Prostate gland (tissue), 2 donors: ENCODE measurements around the gene GLYATL1. TPM values are rescaled to one million over a fixed set of nuclear protein-coding genes. Genes with fewer than 3 reads are reported as not detected.

Experiments
- DNase-seq: peaks from one replicate; pipeline ENCODE4 v3.0.0-alpha.2; 2019; ENCODE audit warnings: low spot score
- H3K27ac ChIP-seq, 2 donors: fragments of 200-600 bp; sonication (generic); 2 replicates each; pipeline ENCODE4 v1.5.1; 2017 to 2019
- H3K27me3 ChIP-seq: fragments of 200-600 bp; sonication (generic); replicated peaks from 2 replicates; pipeline ENCODE4 v1.5.1; 2019; ENCODE audit not compliant: insufficient read depth
- H3K36me3 ChIP-seq, 2 donors: fragments of 200-600 bp; sonication (generic); 1 replicate in 1 of 2; 2 replicates in 1 of 2; pipeline versions ENCODE4 v1.5.1 to v1.8.1; 2017 to 2019
- H3K4me1 ChIP-seq: fragments of 200-600 bp; sonication (generic); replicated peaks from 2 replicates; pipeline ENCODE4 v1.5.1; 2019
- H3K4me3 ChIP-seq, 2 donors: fragments of 200-600 bp; sonication (generic); 2 replicates each; pipeline ENCODE4 v1.5.1; 2017 to 2019
- H3K9me3 ChIP-seq: fragments of 200-600 bp; sonication (generic); 2 replicates; pipeline ENCODE4 v1.5.1; 2017
- POLR2A ChIP-seq: fragments of 450-650 bp; IDR thresholded peaks from one replicate; pipeline ENCODE4 v1.6.1; 2016; ENCODE audit warnings: antibody characterized with exemption, mild to moderate bottlenecking
- POLR2AphosphoS5 ChIP-seq: sonication (generic); formaldehyde crosslinking; IDR thresholded peaks from one replicate; pipeline ENCODE4 v1.6.1; 2017; ENCODE audit warnings: antibody characterized with exemption
- WGBS: methylation state at CpG from one replicate; pipeline ENCODE4 v1.1.5; 2018; 5-methylcytosine and 5-hydroxymethylcytosine counted together
- intact Hi-C: fragments of 100-400 bp; cut with DNase I; formaldehyde crosslinking; loops from one replicate; pipeline ENCODE4 v1.14.2; 2022
- total RNA-seq, 2 donors: library from RNA; depleted of rRNA; stranded (reverse); fragments of >200 nt; gene quantifications; one replicate each; pipeline ENCODE4 v1.1.0, GENCODE V29; 2016
- TF ChIP-seq, protein P1 (sequence below), 4 experiments: fragments of 200-600 bp in 2 of 4; fragments of 450-650 bp in 2 of 4; sonication (generic) in 2 of 4; IDR thresholded peaks; 1 replicate in 3 of 4; 2 replicates in 1 of 4; pipeline ENCODE4 v1.5.1; 2016 to 2019; ENCODE audit warnings: antibody characterized with exemption in 4 of 4, mild to moderate bottlenecking in 2 of 4, moderate library complexity in 2 of 4

The GLYATL1 gene
- total RNA-seq, 2 donors from 2014 or later, result 4.0 to 33.7 TPM

DNA sequence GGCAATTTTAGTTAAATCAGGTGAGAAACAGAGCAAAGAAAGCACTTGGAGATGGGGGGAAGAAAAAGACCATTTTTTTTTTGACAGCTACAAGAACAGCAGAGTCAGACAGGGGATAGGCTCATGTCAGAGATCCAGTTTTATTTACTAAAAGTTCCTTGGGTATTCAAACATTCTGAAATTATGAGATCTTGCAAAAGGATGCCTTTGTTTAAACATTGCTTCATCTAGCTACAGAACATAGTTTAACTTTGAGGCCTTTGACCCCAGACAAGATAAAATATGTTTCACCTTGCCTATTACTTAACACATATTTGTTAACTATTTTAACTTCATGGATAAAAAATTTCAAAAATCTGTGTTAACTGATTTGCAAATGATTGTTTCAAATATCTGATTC lies 6.4 kb downstream of the GLYATL1 start:
- Histone ChIP-seq H3K4me3 (no peak overlapping the region), H3K4me1 (no peaks in the 10 kb centered on the region), H3K27ac (no peak overlapping the region), H3K9me3 (no peaks in the 10 kb centered on the region), H3K27me3 (no peaks in the 10 kb centered on the region), H3K36me3 (no peaks in the 10 kb centered on the region)
- TF ChIP-seq POLR2A, result no peak
- TF ChIP-seq POLR2AphosphoS5, result no peak
- TF ChIP-seq, protein P1, sequence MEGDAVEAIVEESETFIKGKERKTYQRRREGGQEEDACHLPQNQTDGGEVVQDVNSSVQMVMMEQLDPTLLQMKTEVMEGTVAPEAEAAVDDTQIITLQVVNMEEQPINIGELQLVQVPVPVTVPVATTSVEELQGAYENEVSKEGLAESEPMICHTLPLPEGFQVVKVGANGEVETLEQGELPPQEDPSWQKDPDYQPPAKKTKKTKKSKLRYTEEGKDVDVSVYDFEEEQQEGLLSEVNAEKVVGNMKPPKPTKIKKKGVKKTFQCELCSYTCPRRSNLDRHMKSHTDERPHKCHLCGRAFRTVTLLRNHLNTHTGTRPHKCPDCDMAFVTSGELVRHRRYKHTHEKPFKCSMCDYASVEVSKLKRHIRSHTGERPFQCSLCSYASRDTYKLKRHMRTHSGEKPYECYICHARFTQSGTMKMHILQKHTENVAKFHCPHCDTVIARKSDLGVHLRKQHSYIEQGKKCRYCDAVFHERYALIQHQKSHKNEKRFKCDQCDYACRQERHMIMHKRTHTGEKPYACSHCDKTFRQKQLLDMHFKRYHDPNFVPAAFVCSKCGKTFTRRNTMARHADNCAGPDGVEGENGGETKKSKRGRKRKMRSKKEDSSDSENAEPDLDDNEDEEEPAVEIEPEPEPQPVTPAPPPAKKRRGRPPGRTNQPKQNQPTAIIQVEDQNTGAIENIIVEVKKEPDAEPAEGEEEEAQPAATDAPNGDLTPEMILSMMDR (IDR thresholded peaks at IDR 0.05), result no peak
- no peak for DNase-seq
- intact Hi-C loops, result no loop called here

DNA sequence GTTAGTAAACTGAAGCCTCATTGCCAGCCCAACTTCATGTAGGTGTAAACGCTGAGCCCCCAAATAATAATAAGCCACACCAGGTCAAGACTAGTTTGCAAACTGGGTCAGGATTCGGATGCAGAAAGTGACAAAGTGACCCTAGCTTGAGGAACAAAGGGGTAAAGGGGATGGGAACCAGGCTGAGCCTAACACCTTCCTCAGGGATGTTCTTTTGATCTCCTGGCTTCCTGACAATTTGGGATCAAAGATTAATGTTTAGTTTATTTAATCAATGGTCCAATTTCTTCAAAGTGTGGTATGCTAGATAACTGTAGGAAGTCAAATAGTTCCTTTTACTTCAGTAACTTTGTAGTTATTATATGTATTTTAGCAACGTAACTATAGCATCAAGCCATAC lies 9.9 kb downstream of the GLYATL1 start:
- 91% methylated on average over 3 of the region's 3 CpGs for WGBS
- intact Hi-C loops, result no loop called here
- Histone ChIP-seq H3K4me1 (no peaks in the 10 kb centered on the region), H3K36me3 (no peaks in the 10 kb centered on the region), H3K4me3 (no peak overlapping the region), H3K27ac (no peak overlapping the region), H3K27me3 (no peaks in the 10 kb centered on the region), H3K9me3 (no peaks in the 10 kb centered on the region)
- no peak for DNase-seq
- TF ChIP-seq, protein P1 (IDR thresholded peaks at IDR 0.05), result no peak
- TF ChIP-seq POLR2AphosphoS5 (no peak), POLR2A (no peak)

DNA sequence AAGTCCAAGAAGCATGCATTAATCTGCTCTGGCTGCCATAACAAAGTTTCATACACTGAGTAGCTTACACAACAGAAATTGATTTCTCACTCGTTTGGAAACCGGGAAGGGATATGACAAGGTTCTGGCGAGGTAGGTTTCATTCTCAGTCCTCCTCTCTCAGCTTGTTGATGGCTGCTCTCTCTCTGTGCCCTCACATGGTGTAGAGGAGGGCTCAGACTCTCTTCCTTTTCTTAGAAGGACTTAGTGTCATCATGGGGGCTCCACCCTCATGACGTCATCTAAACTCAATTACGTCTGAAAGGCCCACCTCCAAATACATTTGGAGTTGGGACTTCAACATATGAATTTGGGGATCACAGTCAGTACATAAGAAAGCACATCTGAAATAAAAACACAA lies 18.6 kb downstream of the GLYATL1 start:
- H3K4me1 ChIP-seq, result no peaks in the 10 kb centered on the region
- no peak overlapping the region for H3K4me3 ChIP-seq
- intact Hi-C loops, result no loop called here
- WGBS, result 82% methylated on average over 5 of the region's 5 CpGs
- TF ChIP-seq POLR2A, result no peak
- TF ChIP-seq, protein P1 (IDR thresholded peaks at IDR 0.05), result no peak
- no peak for TF ChIP-seq POLR2AphosphoS5
- H3K36me3 ChIP-seq, result no peaks in the 10 kb centered on the region
- DNase-seq, result no peak
- H3K27ac ChIP-seq, result no peak overlapping the region
- no peaks in the 10 kb centered on the region for H3K9me3 ChIP-seq
- no peaks in the 10 kb centered on the region for H3K27me3 ChIP-seq

DNA sequence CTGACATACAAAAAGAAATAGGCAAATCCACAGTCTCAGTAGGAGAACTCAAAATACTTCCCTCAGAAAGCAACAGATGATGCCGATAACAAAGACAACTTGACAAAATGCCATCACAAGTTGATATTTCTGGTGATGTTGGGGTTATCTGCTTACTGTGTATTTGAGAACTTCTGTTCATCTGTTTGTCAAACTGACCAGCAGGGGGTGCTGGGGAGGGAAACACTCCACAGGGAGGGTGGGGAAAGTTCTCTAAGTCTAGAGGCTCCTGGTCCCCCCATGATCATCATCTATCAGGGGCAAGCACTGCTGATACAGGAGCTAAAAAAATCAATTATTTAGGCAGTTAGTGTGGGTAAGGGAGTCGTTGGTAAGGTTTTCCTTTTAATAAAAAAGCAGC lies 19.2 kb downstream of the GLYATL1 start:
- Histone ChIP-seq H3K36me3 (no peaks in the 10 kb centered on the region), H3K4me1 (no peaks in the 10 kb centered on the region), H3K4me3 (no peak overlapping the region), H3K9me3 (no peaks in the 10 kb centered on the region), H3K27me3 (no peaks in the 10 kb centered on the region), H3K27ac (no peak overlapping the region)
- intact Hi-C loops, result no loop called here
- no peak for DNase-seq
- TF ChIP-seq POLR2A, result no peak
- TF ChIP-seq, protein P1 (IDR thresholded peaks at IDR 0.05), result peak in 3 of 4 experiments; percentile 14 to 43 (median 16)
- 49% methylated on average over 2 of the region's 2 CpGs for WGBS

DNA sequence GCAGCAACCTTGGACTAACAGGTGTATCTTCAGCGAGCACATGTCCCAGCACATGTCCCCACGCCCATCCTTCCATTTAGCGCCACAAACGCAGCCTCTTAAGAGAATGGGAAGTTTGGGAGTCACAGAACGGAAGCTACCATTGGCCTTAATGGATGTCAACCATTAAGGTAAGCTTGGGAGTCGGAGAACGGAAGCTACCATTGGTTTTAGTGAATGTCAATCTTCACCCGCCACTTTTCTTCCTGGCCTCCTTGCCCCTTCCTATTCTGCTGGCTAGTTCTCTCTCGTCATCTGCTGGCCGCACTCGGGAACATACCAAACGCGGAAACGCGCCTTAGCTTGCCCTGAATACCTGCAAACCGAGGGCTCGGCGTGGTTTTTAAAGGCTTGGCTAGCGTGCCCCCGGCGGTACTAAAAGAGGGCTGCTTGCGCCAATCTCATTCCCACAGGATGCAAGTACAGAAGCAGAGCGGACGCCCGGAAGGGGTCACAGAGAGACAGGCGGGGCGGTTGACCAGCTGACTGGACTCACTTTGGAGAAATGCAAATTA lies 24.3 kb downstream of the GLYATL1 start:
- WGBS, result 28% methylated on average over 27 of the region's 27 CpGs
- H3K36me3 ChIP-seq, result no peaks in the 10 kb centered on the region
- no peaks in the 10 kb centered on the region for H3K4me1 ChIP-seq
- peak overlapping the region in 1 of 2 donors; percentile 4 for H3K4me3 ChIP-seq
- intact Hi-C loops, result no loop called here
- H3K27ac ChIP-seq, result no peak overlapping the region
- DNase-seq, result peak; percentile 66
- H3K9me3 ChIP-seq, result no peaks in the 10 kb centered on the region
- no peaks in the 10 kb centered on the region for H3K27me3 ChIP-seq
- no peak for TF ChIP-seq POLR2A
- peak; percentile 17 for TF ChIP-seq POLR2AphosphoS5
- TF ChIP-seq, protein P1 (IDR thresholded peaks at IDR 0.05), result peak in 2 of 4 experiments; percentile 31 to 42
